Lower leg skin (tissue), 3 donors: ENCODE measurements around the gene BFSP1.

Experiments used
- CTCF ChIP-seq, 3 donors: fragments of 450-650 bp; IDR thresholded peaks; one replicate each; pipeline ENCODE4 v1.5.1; 2016; ENCODE audit warnings: antibody characterized with exemption in 3 of 3, mild to moderate bottlenecking in 3 of 3, moderate library complexity in 2 of 3
- POLR2A ChIP-seq, 2 donors: fragments of 450-650 bp; IDR thresholded peaks; one replicate each; pipeline ENCODE4 v1.6.1; 2016 to 2017; ENCODE audit warnings: antibody characterized with exemption in 2 of 2, mild to moderate bottlenecking in 1 of 2, moderate library complexity in 1 of 2

GRCh38 chr20:17460119-17460518 is 71.1 kb downstream of the BFSP1 start:
- TF ChIP-seq CTCF (IDR thresholded peaks at IDR 0.05) = no peak
- TF ChIP-seq POLR2A (IDR thresholded peaks at IDR 0.05) = no peak
